ENCODE measurements around the gene S100A8.
"Not testable (repeated sequence)": the region's sequence is repeated elsewhere in the genome, so short reads cannot be mapped to it uniquely, and the experiment has no call there.

The S100A8 gene

DNA sequence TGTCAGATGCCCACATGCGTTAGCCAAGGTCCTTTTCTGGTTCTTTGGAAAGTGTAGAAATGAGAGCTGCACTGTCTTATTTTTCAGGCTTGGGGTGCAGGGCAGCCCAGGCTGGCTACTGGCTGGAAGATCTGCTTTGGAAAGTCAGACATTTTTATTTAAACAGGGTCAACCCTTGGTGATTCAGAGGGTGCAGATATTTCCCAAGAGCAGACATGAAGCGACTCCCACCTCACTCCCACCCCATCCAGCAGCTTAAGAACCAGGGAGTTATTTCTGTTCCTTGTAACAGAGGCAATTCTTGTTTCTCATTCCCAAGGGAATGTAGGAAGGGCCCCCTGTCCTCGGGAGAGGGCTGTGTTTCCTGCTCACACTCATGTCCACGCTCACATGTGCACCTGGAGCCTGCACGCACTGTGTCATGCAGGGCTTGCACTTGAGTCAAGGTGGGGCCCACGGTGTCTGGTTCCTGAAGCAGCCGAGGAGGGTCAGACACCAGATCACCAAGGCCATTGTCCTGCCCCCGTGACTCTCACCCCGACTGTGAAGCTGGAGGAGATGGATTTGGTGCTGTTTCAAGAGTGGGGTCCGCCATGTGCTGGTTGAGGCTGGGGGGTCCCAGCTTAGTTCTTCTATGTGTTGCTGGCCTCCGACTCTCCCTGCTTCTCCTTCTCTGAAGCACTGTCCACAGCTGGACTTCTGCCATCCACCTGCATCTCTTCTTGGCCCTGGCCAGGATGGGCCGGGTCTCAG lies 26.4 kb upstream of the S100A8 start:
- peaks cover 0 to 6% (median 2%) of the 10 kb centered on the region in 5 donors for H3K27me3 ChIP-seq (ENCODE audit: control insufficient read depth in 5 of 5, insufficient read depth in 4 of 5, low read length in 5 of 5)
- H3K36me3 ChIP-seq (ENCODE audit: control insufficient read depth in 5 of 5, insufficient read depth in 5 of 5, low read length in 5 of 5) = no peaks in the 10 kb centered on the region
- no peak overlapping the region for H3K9ac ChIP-seq (ENCODE audit: low read length in 5 of 5)
- peaks cover 0 to 5% (median 0%) of the 10 kb centered on the region in 5 donors for H3K9me3 ChIP-seq (ENCODE audit: control insufficient read depth in 5 of 5, low read length in 5 of 5)
- no peak overlapping the region for H3K27ac ChIP-seq (ENCODE audit: low read depth, low read length)
- no peak overlapping the region for H3K4me3 ChIP-seq (ENCODE audit: low read depth in 1 of 5, low read length in 5 of 5)
- no peaks in the 10 kb centered on the region for H3K4me1 ChIP-seq (ENCODE audit: control insufficient read depth in 5 of 5, insufficient read depth in 5 of 5, low read length in 5 of 5)

GRCh38 chr1:153415850-153416570 lies 25.1 kb upstream of the S100A8 start, which contains the start of gene S100A7A:
Gene S100A7A, plus strand, starts transcription at chr1:153416520. Its CDS starts 1,563 bp downstream, at chr1:153418083.
- H3K27me3 ChIP-seq (ENCODE audit: control insufficient read depth in 5 of 5, insufficient read depth in 4 of 5, low read length in 5 of 5) = peaks cover 0 to 6% (median 2%) of the 10 kb centered on the region in 5 donors
- no peak within 1 kb of the TSS for H3K9ac ChIP-seq (ENCODE audit: low read length in 5 of 5)
- H3K27ac ChIP-seq (ENCODE audit: low read depth, low read length) = no peak within 1 kb of the TSS
- H3K4me1 ChIP-seq (ENCODE audit: control insufficient read depth in 5 of 5, insufficient read depth in 5 of 5, low read length in 5 of 5) = no peaks in the 10 kb centered on the region
- H3K9me3 ChIP-seq (ENCODE audit: control insufficient read depth in 5 of 5, low read length in 5 of 5) = peaks cover 0 to 5% (median 0%) of the 10 kb centered on the region in 5 donors
- no peak within 1 kb of the TSS for H3K4me3 ChIP-seq (ENCODE audit: low read depth in 1 of 5, low read length in 5 of 5)
- H3K36me3 ChIP-seq (ENCODE audit: control insufficient read depth in 5 of 5, insufficient read depth in 5 of 5, low read length in 5 of 5) = no peaks in the 10 kb centered on the region

GRCh38 chr1:153413961-153414360 lies 23.1 kb upstream of the S100A8 start:
- H3K4me3 ChIP-seq (ENCODE audit: low read depth in 1 of 5, low read length in 5 of 5); H3K9ac ChIP-seq (ENCODE audit: low read length in 5 of 5); H3K9me3 ChIP-seq (ENCODE audit: control insufficient read depth in 5 of 5, low read length in 5 of 5); H3K27me3 ChIP-seq (ENCODE audit: control insufficient read depth in 5 of 5, insufficient read depth in 4 of 5, low read length in 5 of 5); H3K36me3 ChIP-seq (ENCODE audit: control insufficient read depth in 5 of 5, insufficient read depth in 5 of 5, low read length in 5 of 5); H3K27ac ChIP-seq (ENCODE audit: low read depth, low read length); H3K4me1 ChIP-seq (ENCODE audit: control insufficient read depth in 5 of 5, insufficient read depth in 5 of 5, low read length in 5 of 5): not testable (repeated sequence)

DNA sequence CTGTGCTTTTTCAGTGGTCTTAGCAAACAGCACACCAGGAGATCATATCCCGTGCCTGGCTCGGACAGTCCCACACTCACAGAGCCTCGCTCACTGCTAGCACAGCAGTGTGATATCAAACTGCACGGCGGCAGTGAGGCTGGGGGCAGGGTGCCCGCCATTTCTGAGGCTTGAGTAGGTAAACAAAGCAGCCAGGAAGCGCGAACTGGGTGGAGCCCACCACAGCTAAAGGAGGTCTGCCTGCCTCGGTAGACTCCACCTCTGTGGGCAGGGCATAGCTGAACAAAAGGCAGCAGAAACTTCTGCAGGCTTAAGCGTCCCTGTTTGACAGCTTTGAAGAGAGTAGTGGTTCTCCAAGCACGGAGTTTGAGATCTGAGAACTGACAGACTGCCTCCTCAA lies 16.4 kb upstream of the S100A8 start:
- not testable (repeated sequence) for H3K4me1 ChIP-seq (ENCODE audit: control insufficient read depth in 5 of 5, insufficient read depth in 5 of 5, low read length in 5 of 5); H3K9me3 ChIP-seq (ENCODE audit: control insufficient read depth in 5 of 5, low read length in 5 of 5); H3K27ac ChIP-seq (ENCODE audit: low read depth, low read length); H3K36me3 ChIP-seq (ENCODE audit: control insufficient read depth in 5 of 5, insufficient read depth in 5 of 5, low read length in 5 of 5); H3K27me3 ChIP-seq (ENCODE audit: control insufficient read depth in 5 of 5, insufficient read depth in 4 of 5, low read length in 5 of 5); H3K9ac ChIP-seq (ENCODE audit: low read length in 5 of 5); H3K4me3 ChIP-seq (ENCODE audit: low read depth in 1 of 5, low read length in 5 of 5)

DNA sequence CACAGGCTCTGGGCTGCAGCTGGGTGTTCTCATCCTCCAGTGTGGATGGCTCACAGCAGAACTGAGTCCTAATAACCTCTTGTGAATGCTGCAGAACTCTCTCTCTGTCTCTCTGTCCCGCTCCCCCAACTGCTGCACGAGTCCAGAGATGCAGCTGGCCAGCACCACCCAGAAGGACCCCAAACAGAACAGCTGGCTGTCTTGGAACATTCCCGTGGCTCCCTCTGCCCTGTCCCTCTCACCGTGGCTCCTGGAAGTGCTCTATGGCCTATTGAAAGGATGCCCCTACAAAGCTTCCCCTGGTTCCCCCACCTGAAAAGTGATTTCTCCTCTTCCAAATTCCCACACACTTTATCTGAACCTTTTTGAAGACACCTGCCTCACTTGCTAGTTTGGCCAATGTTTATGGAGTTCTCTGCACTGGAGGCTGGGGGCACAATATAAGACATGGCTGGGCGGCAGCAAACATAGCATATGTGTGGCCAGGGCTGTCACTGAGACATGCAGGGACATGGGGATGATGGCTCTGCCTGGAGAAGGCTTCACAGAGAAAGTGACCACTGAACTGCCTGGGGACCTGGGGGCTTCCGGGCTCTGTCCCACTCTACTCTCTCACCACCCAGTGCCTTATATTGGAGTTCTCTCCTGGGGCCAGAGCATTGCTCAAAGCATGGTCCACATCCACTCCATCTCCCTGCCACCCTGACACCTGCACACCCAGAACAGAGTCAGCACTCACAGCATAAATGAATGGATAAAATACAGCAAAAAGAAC lies 15.1 kb upstream of the S100A8 start:
- H3K36me3 ChIP-seq (ENCODE audit: control insufficient read depth in 5 of 5, insufficient read depth in 5 of 5, low read length in 5 of 5); H3K27me3 ChIP-seq (ENCODE audit: control insufficient read depth in 5 of 5, insufficient read depth in 4 of 5, low read length in 5 of 5); H3K4me1 ChIP-seq (ENCODE audit: control insufficient read depth in 5 of 5, insufficient read depth in 5 of 5, low read length in 5 of 5); H3K9ac ChIP-seq (ENCODE audit: low read length in 5 of 5); H3K4me3 ChIP-seq (ENCODE audit: low read depth in 1 of 5, low read length in 5 of 5); H3K9me3 ChIP-seq (ENCODE audit: control insufficient read depth in 5 of 5, low read length in 5 of 5); H3K27ac ChIP-seq (ENCODE audit: low read depth, low read length): not testable (repeated sequence)

DNA sequence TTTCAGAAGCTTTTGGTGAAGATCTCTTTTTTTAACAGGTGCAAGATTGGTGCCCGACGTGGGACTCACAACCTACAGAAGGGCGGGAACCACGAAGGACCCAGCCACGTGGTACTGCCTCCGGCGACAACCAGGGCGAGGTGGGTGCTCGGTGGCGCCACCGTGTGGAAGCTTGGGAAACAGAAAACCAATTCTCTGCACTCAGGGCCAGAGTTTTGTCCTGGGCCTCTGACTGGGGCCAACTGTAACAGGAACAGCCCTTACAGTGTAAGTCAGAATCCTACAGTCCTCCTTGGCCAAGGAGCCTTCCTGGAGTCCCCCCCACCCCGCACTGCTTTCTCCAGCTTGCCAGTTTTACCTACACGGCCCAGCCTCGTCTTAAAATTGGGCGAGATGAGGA lies 13.9 kb upstream of the S100A8 start:
- no peaks in the 10 kb centered on the region for H3K4me1 ChIP-seq (ENCODE audit: control insufficient read depth in 5 of 5, insufficient read depth in 5 of 5, low read length in 5 of 5)
- peaks cover 0 to 9% (median 7%) of the 10 kb centered on the region in 5 donors for H3K27me3 ChIP-seq (ENCODE audit: control insufficient read depth in 5 of 5, insufficient read depth in 4 of 5, low read length in 5 of 5)
- no peaks in the 10 kb centered on the region for H3K9me3 ChIP-seq (ENCODE audit: control insufficient read depth in 5 of 5, low read length in 5 of 5)
- H3K27ac ChIP-seq (ENCODE audit: low read depth, low read length) = no peak overlapping the region
- H3K36me3 ChIP-seq (ENCODE audit: control insufficient read depth in 5 of 5, insufficient read depth in 5 of 5, low read length in 5 of 5) = no peaks in the 10 kb centered on the region
- H3K9ac ChIP-seq (ENCODE audit: low read length in 5 of 5) = no peak overlapping the region
- H3K4me3 ChIP-seq (ENCODE audit: low read depth in 1 of 5, low read length in 5 of 5) = no peak overlapping the region

DNA sequence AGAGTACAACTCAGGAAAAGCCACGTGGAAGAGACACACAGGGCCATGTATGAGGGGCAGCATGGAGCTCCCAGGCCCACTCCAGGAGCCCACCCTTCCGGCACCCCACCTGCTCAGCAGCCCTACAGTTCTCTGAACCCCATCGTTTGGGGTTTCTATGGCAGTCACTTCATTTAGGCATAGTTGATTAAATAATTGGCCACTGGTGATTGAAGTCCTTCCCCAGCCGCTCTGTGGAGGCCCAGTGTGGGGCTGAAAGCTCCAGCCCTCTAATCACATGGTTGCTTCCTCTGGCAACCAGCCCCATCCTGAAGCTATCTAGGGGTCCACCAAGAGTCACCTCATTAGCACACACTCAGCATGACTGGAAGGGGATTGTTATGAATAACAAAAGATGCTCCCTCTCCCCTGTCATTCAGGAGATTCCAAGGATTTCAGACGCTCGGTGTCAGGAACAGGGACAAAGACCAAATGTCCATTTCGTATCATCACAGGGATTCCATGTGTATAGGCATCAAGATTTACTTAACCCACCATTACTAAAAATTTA lies 13.3 kb upstream of the S100A8 start:
- Histone ChIP-seq H3K36me3 (ENCODE audit: control insufficient read depth in 5 of 5, insufficient read depth in 5 of 5, low read length in 5 of 5) (no peaks in the 10 kb centered on the region), H3K4me1 (ENCODE audit: control insufficient read depth in 5 of 5, insufficient read depth in 5 of 5, low read length in 5 of 5) (no peaks in the 10 kb centered on the region), H3K9ac (ENCODE audit: low read length in 5 of 5) (no peak overlapping the region), H3K9me3 (ENCODE audit: control insufficient read depth in 5 of 5, low read length in 5 of 5) (no peaks in the 10 kb centered on the region), H3K4me3 (ENCODE audit: low read depth in 1 of 5, low read length in 5 of 5) (no peak overlapping the region), H3K27ac (ENCODE audit: low read depth, low read length) (no peak overlapping the region), H3K27me3 (ENCODE audit: control insufficient read depth in 5 of 5, insufficient read depth in 4 of 5, low read length in 5 of 5) (peaks cover 0 to 9% (median 7%) of the 10 kb centered on the region in 5 donors)

- H3K4me1 ChIP-seq (ENCODE audit: control insufficient read depth in 5 of 5, insufficient read depth in 5 of 5, low read length in 5 of 5) = no peaks in the 10 kb centered on the region
- no peak overlapping the region for H3K27ac ChIP-seq (ENCODE audit: low read depth, low read length)
Measured at GRCh38 chr1:153403421-153404085, 12.7 kb upstream of the S100A8 start.

GRCh38 chr1:153402226-153402625 lies 11.4 kb upstream of the S100A8 start:
- H3K9ac ChIP-seq (ENCODE audit: low read length in 5 of 5) = no peak overlapping the region
- no peaks in the 10 kb centered on the region for H3K4me1 ChIP-seq (ENCODE audit: control insufficient read depth in 5 of 5, insufficient read depth in 5 of 5, low read length in 5 of 5)
- no peaks in the 10 kb centered on the region for H3K36me3 ChIP-seq (ENCODE audit: control insufficient read depth in 5 of 5, insufficient read depth in 5 of 5, low read length in 5 of 5)
- no peaks in the 10 kb centered on the region for H3K9me3 ChIP-seq (ENCODE audit: control insufficient read depth in 5 of 5, low read length in 5 of 5)
- no peak overlapping the region for H3K27ac ChIP-seq (ENCODE audit: low read depth, low read length)
- no peak overlapping the region for H3K4me3 ChIP-seq (ENCODE audit: low read depth in 1 of 5, low read length in 5 of 5)
- peaks cover 0 to 7% (median 6%) of the 10 kb centered on the region in 5 donors for H3K27me3 ChIP-seq (ENCODE audit: control insufficient read depth in 5 of 5, insufficient read depth in 4 of 5, low read length in 5 of 5)

More at GRCh38 chr1:153403421-153404085, 12.7 kb upstream of the S100A8 start:
- Histone ChIP-seq H3K36me3 (ENCODE audit: control insufficient read depth in 5 of 5, insufficient read depth in 5 of 5, low read length in 5 of 5) (no peaks in the 10 kb centered on the region), H3K4me3 (ENCODE audit: low read depth in 1 of 5, low read length in 5 of 5) (no peak overlapping the region), H3K27me3 (ENCODE audit: control insufficient read depth in 5 of 5, insufficient read depth in 4 of 5, low read length in 5 of 5) (peaks cover 0 to 9% (median 7%) of the 10 kb centered on the region in 5 donors), H3K9ac (ENCODE audit: low read length in 5 of 5) (no peak overlapping the region), H3K9me3 (ENCODE audit: control insufficient read depth in 5 of 5, low read length in 5 of 5) (no peaks in the 10 kb centered on the region)

Measured in subcutaneous abdominal adipose tissue (tissue), 5 donors.